Measurements from ENCODE around the gene APBA2. TPM values are rescaled to one million over a fixed set of nuclear protein-coding genes. Genes with fewer than 3 reads are reported as not detected.

APBA2 gene
- total RNA-seq, 1 experiment from 2014 or later, result 11.2 TPM

GRCh38 chr15:28945626-28946230, 60.0 kb downstream of the APBA2 start:
- ChIA-PET POLR2A (no interaction called here), CTCF (interaction anchor here (1.8 kb wide), 1 partner anchor 11 kb away, joined by 5 read pairs; no protein-coding TSS in a partner anchor)
- TF ChIP-seq HMGA2 (CRISPR knock-in tag; IDR thresholded peaks at IDR 0.05) (no peak), GABPB1 (CRISPR knock-in tag; IDR thresholded peaks at IDR 0.05) (no peak), ZNF219 (CRISPR knock-in tag; IDR thresholded peaks at IDR 0.05; ENCODE audit: borderline replicate concordance) (no peak), ZNF281 (CRISPR knock-in tag; IDR thresholded peaks at IDR 0.05) (no peak), E2F4 (CRISPR knock-in tag; IDR thresholded peaks at IDR 0.05; ENCODE audit: borderline replicate concordance, low read depth) (no peak), ERG (CRISPR knock-in tag; IDR thresholded peaks at IDR 0.05) (no peak), FOXP1 (CRISPR knock-in tag; IDR thresholded peaks at IDR 0.05; ENCODE audit: borderline replicate concordance) (no peak), ZNF317 (CRISPR knock-in tag; IDR thresholded peaks at IDR 0.05; ENCODE audit: borderline replicate concordance, low read depth) (no peak)
- TF ChIP-seq, protein P1, sequence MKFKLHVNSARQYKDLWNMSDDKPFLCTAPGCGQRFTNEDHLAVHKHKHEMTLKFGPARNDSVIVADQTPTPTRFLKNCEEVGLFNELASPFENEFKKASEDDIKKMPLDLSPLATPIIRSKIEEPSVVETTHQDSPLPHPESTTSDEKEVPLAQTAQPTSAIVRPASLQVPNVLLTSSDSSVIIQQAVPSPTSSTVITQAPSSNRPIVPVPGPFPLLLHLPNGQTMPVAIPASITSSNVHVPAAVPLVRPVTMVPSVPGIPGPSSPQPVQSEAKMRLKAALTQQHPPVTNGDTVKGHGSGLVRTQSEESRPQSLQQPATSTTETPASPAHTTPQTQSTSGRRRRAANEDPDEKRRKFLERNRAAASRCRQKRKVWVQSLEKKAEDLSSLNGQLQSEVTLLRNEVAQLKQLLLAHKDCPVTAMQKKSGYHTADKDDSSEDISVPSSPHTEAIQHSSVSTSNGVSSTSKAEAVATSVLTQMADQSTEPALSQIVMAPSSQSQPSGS (CRISPR knock-in tag; IDR thresholded peaks at IDR 0.05; ENCODE audit: borderline replicate concordance, low read depth), result no peak
- TF ChIP-seq, protein P2, sequence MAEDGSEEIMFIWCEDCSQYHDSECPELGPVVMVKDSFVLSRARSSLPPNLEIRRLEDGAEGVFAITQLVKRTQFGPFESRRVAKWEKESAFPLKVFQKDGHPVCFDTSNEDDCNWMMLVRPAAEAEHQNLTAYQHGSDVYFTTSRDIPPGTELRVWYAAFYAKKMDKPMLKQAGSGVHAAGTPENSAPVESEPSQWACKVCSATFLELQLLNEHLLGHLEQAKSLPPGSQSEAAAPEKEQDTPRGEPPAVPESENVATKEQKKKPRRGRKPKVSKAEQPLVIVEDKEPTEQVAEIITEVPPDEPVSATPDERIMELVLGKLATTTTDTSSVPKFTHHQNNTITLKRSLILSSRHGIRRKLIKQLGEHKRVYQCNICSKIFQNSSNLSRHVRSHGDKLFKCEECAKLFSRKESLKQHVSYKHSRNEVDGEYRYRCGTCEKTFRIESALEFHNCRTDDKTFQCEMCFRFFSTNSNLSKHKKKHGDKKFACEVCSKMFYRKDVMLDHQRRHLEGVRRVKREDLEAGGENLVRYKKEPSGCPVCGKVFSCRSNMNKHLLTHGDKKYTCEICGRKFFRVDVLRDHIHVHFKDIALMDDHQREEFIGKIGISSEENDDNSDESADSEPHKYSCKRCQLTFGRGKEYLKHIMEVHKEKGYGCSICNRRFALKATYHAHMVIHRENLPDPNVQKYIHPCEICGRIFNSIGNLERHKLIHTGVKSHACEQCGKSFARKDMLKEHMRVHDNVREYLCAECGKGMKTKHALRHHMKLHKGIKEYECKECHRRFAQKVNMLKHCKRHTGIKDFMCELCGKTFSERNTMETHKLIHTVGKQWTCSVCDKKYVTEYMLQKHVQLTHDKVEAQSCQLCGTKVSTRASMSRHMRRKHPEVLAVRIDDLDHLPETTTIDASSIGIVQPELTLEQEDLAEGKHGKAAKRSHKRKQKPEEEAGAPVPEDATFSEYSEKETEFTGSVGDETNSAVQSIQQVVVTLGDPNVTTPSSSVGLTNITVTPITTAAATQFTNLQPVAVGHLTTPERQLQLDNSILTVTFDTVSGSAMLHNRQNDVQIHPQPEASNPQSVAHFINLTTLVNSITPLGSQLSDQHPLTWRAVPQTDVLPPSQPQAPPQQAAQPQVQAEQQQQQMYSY (CRISPR knock-in tag; IDR thresholded peaks at IDR 0.05), result no peak
- TF ChIP-seq, protein P3, sequence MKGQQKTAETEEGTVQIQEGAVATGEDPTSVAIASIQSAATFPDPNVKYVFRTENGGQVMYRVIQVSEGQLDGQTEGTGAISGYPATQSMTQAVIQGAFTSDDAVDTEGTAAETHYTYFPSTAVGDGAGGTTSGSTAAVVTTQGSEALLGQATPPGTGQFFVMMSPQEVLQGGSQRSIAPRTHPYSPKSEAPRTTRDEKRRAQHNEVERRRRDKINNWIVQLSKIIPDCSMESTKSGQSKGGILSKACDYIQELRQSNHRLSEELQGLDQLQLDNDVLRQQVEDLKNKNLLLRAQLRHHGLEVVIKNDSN (CRISPR knock-in tag; IDR thresholded peaks at IDR 0.05), result no peak
- TF ChIP-seq, protein P4, sequence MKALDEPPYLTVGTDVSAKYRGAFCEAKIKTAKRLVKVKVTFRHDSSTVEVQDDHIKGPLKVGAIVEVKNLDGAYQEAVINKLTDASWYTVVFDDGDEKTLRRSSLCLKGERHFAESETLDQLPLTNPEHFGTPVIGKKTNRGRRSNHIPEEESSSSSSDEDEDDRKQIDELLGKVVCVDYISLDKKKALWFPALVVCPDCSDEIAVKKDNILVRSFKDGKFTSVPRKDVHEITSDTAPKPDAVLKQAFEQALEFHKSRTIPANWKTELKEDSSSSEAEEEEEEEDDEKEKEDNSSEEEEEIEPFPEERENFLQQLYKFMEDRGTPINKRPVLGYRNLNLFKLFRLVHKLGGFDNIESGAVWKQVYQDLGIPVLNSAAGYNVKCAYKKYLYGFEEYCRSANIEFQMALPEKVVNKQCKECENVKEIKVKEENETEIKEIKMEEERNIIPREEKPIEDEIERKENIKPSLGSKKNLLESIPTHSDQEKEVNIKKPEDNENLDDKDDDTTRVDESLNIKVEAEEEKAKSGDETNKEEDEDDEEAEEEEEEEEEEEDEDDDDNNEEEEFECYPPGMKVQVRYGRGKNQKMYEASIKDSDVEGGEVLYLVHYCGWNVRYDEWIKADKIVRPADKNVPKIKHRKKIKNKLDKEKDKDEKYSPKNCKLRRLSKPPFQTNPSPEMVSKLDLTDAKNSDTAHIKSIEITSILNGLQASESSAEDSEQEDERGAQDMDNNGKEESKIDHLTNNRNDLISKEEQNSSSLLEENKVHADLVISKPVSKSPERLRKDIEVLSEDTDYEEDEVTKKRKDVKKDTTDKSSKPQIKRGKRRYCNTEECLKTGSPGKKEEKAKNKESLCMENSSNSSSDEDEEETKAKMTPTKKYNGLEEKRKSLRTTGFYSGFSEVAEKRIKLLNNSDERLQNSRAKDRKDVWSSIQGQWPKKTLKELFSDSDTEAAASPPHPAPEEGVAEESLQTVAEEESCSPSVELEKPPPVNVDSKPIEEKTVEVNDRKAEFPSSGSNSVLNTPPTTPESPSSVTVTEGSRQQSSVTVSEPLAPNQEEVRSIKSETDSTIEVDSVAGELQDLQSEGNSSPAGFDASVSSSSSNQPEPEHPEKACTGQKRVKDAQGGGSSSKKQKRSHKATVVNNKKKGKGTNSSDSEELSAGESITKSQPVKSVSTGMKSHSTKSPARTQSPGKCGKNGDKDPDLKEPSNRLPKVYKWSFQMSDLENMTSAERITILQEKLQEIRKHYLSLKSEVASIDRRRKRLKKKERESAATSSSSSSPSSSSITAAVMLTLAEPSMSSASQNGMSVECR (CRISPR knock-in tag; IDR thresholded peaks at IDR 0.05; ENCODE audit: borderline replicate concordance), result no peak
- Mint-ChIP-seq H3K27ac (no peak overlapping the region), H3K4me1 (peaks cover 8% of the 10 kb centered on the region), H3K36me3 (peaks cover 17% of the 10 kb centered on the region), H3K27me3 (ENCODE audit: low read depth) (no peaks in the 10 kb centered on the region), H3K9me3 (peaks cover 16% of the 10 kb centered on the region), H3K4me3 (no peak overlapping the region)
- ATAC-seq (no peak), DNase-seq (ENCODE audit: low spot score) (no peak)
